GM19328 (cell line): Measurements from ENCODE around the gene EME2.

Experiments
- ATAC-seq: cut with Tn5 transposase; IDR thresholded peaks from one replicate; pipeline ENCODE4 v1.9.1; 2021; ENCODE audit warnings: mild to moderate bottlenecking, moderate library complexity; ENCODE audit not compliant: unreplicated experiment

The EME2 gene

DNA sequence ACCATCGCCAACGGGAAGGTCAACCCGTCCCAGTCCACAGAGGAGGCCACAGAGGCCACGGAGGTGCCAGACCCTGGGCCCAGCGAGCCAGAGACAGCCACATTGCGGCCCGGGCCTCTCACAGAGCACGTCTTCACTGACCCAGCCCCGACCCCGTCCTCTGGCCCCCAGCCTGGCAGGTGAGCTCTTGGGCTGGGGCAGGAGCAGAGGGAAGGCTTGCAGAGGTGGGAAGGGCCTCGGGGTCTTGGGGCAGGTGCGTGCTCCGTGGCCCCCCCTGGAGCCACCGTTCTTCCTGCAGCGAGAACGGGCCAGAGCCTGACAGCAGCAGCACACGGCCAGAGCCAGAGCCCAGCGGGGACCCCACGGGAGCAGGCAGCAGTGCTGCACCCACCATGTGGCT, 6.4 kb upstream of the EME2 start:
- no peak for ATAC-seq

GRCh38 chr16:1766701-1767100, 5.9 kb upstream of the EME2 start:
- no peak for ATAC-seq

DNA sequence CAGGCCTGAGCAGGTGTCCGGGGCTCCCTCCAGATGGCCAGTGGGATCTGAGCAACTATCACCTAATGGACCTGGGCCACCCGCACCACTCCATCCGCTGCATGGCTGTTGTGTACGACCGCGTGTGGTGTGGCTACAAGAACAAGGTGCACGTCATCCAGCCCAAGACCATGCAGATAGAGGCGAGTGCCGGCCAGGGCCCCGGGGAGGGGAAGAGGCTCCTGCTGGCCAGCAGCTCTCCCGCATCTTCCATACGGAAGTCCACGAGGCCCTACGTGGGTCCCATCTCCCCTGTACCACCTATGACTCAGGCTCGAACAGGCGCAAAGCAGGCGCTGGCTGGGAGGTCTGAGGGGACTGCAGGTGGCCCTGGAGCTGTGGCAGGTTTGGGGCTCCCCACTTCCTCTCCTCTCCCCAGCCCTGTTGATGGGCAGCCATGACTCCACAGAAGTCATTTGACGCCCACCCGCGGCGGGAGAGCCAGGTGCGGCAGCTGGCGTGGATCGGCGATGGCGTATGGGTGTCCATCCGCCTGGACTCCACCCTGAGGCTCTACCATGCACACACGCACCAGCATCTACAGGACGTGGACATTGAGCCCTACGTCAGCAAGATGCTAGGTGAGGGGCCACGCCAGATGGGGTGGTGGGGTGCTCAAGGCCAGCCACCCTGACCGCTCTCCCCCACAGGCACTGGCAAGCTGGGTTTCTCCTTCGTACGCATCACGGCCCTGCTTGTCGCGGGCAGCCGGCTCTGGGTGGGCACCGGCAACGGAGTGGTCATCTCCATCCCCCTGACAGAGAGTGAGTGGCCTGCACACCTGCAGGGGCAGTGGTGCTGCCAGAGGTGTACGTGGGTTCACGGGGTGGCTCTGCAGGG, 5.3 kb upstream of the EME2 start:
- ATAC-seq = no peak

DNA sequence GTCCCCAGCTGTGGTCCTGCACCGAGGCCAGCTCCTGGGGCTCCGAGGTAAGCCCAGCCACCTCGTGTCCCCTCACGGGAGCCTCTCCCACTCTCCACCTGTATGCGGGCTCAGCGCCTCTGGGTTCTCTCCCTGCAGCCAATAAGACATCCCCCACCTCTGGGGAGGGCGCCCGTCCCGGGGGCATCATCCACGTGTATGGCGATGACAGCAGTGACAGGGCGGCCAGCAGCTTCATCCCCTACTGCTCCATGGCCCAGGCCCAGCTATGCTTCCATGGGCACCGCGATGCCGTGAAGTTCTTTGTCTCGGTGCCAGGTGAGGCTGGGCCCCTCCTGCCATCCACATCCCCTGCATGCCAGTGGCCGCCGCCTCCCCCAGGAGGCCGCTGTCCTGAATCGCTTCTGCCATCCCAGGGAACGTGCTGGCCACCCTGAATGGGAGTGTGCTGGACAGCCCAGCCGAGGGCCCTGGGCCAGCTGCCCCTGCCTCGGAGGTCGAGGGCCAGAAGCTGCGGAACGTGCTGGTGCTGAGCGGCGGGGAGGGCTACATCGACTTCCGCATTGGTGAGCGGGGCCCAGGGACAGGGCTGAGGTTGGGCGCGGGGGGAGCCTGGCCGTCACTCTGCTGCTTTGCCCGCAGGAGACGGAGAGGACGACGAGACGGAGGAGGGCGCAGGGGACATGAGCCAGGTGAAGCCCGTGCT, 4.4 kb upstream of the EME2 start:
- ATAC-seq = no peak

DNA sequence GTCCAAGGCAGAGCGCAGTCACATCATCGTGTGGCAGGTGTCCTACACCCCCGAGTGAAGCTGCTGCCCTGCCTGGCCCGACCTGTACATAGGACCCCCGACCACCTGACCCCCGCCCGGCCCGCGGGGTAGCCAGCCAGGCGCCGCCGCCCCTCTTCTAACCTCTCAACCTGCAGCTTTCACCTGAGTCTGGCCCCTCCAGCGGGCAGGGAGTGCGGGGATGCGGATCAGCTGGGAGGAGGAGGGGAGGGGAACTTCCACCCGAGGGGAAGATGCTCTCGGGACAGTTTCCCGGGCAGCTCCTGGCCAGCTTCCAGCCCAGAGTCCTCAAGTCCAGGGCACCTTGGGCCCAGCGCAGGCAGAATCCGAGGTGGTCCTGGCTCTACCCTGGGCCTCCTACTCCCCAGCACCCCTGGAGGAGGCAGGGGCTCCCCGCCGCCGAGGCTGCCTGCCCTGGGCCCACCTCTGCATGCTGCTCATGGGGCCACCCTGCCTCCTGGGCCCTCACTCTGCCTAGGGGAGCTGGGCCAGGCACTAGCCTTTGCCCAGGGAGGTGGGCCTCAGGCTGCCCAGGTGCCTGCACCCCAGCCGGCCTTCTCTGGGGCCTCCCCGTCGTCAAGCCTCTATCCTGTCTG, 3.7 kb upstream of the EME2 start:
- no peak for ATAC-seq

DNA sequence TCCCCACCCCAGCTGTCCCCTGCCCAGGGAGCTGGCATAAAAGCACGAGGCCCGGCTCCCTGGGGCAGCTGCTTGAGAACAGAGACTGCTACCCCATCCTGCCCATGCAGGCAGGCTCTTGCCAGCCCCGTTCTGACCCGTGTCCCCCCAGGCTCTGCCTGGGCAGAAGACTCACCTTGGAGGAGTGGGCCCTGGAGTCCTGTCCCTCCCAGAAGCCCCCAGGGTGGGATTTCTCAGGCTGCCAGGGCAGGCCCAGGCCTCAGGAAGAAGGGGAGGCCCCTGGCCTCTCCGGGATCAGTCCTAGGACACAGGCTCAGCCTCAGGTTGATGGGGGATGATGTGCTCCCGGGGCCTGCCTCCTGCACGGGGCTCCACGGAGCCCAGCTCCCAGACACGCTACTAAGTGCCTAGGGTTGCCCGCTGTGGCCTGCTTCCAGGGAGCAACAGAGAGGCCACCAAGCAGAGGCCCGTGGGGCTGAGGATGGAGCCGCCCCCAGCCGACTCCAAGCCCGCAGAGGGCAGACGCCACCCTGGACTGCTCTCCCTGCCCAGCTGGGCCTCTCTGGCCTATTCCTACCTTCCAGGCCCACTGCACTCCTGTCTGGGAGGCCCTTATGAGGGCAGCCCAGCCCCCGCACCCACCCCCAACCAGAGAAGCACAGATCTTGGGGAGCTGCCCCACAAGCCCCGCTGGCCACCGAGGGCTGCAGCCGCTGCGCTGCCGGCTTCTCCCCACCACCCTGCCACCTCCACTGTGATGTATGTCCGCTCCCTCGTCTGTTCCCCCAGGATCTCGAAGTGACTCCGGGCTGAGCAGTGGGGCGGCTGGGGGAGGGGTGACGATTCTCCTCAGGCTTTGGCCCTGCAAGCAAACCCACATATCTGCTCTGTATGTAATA, 3.0 kb upstream of the EME2 start:
- no peak for ATAC-seq

- ATAC-seq = no peak
Measured at GRCh38 chr16:1770328-1771187, 2.1 kb upstream of the EME2 start.

GRCh38 chr16:1771188-1771863, 1.3 kb upstream of the EME2 start, which contains the start of gene NME3:
Gene NME3, minus strand, starts transcription at chr16:1771543. Its CDS starts 9 bp downstream, at chr16:1771534.
- no peak for ATAC-seq

GRCh38 chr16:1771864-1772361, 697 bp upstream of the EME2 start:
- ATAC-seq = no peak

- no peak for ATAC-seq
Measured at GRCh38 chr16:1772908-1773702, 495 bp downstream of the EME2 start, which contains the start of gene MRPS34. Gene MRPS34, minus strand, starts transcription at chr16:1773134. Its CDS starts 15 bp downstream, at chr16:1773119.

DNA sequence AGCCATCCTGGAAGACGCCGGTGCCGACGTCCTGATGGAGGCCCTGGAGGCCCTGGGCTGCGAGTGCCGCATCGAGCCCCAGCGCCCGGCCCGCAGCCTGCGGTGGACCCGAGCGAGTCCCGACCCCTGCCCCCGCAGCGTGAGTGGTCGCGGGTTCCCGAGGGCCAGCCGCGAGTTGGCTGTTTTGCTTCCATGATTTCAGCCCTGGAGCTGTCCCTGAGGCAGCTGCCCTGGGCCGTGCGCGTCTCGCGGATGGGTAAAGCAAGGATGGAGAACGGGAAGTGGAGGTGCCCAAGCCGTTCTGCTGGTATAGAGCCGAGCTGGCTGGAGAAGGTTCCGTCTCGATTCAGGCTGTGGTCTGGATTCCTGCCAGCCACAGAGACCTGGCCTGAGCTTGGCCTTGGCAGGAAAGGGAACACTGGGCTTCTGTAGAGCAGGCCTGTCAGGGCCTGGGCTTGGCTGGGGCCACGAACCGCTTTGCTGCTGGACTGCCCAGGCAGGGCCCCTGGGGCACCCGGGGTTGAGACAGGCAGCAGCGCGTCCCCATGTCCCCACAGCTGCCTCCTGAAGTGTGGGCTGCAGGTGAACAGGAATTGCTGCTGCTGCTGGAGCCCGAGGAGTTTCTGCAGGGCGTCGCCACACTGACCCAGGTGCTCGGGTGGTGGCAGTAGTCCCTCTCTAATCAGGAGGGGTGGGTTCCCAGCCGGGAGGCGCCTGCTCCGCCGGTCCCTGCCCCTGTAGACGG, 1.3 kb downstream of the EME2 start:
- no peak for ATAC-seq

GRCh38 chr16:1774448-1774780, 1.8 kb downstream of the EME2 start:
- no peak for ATAC-seq

GRCh38 chr16:1775006-1775845, 2.6 kb downstream of the EME2 start:
- ATAC-seq = no peak

DNA sequence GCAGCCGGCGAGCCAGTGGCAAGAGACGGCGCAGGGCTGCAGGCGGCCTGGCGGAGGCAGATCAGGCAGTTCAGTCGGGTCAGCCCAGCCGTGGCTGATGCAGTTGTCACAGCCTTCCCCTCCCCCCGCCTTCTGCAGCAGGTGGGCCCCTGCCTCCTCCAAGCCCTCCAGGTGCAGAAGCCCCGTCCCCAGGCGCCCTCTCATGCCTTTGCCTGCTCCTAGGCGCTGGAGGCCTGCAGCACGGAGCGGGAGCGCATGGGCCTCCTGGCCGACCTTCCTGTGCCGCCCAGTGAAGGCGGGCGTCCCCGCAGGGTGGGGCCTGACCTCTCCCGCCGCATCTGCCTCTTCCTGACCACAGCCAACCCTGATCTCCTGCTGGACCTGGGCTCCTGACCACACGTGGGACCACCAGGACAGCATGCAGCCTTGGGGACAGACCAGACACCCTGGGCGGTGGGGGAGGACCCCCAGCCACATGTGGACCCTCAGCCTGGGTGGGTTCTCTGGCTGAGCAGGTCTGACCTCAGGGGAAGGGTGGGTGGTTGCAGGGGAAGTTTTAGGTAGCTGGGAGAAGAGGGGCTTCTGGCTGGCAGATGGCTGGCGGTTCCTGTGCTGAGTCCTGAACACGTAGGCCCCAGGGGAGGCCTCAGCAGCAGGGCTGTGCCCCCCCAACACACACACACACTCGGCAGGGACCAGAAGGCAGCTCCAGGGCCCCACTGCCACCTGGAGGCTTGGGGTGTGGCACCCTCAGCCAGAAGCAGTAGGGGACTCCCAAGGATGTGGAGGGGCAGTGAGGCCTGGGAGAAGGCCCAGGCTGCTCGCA, 3.4 kb downstream of the EME2 start:
- no peak for ATAC-seq

- ATAC-seq = no peak
Measured at GRCh38 chr16:1776672-1776955, 4.0 kb downstream of the EME2 start.

DNA sequence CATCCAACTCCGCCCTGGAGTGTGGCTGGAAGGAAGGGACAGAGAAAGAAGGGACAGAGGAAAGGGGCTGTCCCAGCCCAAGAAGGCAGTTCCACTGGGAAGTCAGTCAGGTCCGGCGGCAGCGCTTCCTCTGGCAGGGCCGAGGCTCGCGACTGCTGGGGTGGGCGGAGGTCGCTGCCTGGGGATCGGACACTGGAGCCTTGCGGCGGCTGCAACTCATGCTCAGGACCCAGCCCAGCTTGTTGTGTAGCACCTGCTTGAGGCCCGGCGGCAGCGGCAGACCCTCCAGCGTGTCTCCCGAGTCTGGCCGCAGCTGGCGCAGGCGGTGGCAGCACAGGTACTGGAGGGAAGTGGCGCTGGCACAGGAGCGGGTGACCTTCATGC, 4.4 kb downstream of the EME2 start:
- ATAC-seq = no peak
